Measurements from ENCODE around the gene CLK4.

CLK4 gene

DNA sequence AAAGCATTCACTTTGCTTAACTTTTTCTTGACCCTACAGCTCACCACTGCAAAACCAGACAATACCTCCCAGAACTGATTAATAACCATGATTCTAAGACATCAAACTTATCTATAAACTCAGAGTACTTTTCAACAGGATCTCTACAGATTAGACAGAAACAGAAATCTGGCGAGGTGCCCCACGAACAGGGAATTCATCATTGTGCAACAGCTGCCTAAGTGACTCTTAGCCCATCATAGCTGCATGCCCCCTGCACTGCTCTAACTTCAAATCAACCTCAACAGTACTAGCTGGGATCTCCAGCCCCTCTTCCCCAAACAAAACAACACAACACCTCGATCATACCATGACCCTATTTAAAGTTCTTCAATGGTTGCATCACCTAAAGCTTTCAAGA is 20.6 kb downstream of the CLK4 start:
- no peak overlapping the region for H3K4me3 ChIP-seq (ENCODE audit: control insufficient read depth, low read depth, low read length)
- TF ChIP-seq, protein P1, sequence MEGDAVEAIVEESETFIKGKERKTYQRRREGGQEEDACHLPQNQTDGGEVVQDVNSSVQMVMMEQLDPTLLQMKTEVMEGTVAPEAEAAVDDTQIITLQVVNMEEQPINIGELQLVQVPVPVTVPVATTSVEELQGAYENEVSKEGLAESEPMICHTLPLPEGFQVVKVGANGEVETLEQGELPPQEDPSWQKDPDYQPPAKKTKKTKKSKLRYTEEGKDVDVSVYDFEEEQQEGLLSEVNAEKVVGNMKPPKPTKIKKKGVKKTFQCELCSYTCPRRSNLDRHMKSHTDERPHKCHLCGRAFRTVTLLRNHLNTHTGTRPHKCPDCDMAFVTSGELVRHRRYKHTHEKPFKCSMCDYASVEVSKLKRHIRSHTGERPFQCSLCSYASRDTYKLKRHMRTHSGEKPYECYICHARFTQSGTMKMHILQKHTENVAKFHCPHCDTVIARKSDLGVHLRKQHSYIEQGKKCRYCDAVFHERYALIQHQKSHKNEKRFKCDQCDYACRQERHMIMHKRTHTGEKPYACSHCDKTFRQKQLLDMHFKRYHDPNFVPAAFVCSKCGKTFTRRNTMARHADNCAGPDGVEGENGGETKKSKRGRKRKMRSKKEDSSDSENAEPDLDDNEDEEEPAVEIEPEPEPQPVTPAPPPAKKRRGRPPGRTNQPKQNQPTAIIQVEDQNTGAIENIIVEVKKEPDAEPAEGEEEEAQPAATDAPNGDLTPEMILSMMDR (IDR thresholded peaks at IDR 0.05; ENCODE audit: control insufficient read depth, insufficient read depth, low read depth, low read length, missing control alignments), result no peak
- DNase-seq (ENCODE audit: low read depth), result no peak

DNA sequence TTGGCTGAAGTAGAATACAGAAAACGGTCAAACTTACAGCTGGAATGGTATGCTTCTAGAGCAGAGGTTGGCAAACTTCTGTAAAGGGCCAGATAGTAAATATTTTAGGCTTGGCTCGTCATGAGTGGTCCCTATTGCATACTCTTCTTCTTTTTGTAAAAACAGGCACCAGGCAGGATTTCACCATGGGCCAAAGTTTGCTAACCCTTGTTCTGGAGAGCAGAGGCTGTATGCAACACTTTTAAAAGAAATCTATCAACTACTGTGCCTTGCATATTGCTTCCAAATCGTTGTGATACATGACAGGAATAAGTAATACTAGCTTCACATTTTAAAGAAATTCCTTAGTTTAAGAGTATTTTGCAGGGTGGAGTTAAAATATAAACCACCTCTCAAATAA is 21.1 kb downstream of the CLK4 start:
- TF ChIP-seq, protein P1 (IDR thresholded peaks at IDR 0.05; ENCODE audit: control insufficient read depth, insufficient read depth, low read depth, low read length, missing control alignments), result no peak
- DNase-seq (ENCODE audit: low read depth), result no peak
- no peak overlapping the region for H3K4me3 ChIP-seq (ENCODE audit: control insufficient read depth, low read depth, low read length)

DNA sequence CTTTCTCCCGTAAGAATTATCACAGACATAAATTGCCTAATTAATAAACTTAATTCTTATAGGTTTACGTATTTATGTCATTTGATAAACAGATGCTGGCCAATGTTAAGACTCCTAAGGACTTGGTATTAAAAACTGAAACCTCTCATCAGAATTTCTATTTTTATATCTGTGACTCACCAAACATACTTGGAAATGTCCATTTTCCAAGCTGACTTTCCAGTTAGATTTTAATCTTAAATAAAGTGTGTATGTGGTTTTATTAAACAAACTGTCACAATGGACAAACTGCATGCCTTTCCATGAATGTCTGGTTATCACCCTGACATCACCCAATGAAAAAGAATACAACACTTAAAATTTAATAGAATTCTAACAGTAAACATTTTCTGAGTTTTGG is 24.1 kb downstream of the CLK4 start:
- DNase-seq (ENCODE audit: low read depth), result no peak
- TF ChIP-seq, protein P1 (IDR thresholded peaks at IDR 0.05; ENCODE audit: control insufficient read depth, insufficient read depth, low read depth, low read length, missing control alignments), result no peak
- H3K4me3 ChIP-seq (ENCODE audit: control insufficient read depth, low read depth, low read length), result no peak overlapping the region

DNA sequence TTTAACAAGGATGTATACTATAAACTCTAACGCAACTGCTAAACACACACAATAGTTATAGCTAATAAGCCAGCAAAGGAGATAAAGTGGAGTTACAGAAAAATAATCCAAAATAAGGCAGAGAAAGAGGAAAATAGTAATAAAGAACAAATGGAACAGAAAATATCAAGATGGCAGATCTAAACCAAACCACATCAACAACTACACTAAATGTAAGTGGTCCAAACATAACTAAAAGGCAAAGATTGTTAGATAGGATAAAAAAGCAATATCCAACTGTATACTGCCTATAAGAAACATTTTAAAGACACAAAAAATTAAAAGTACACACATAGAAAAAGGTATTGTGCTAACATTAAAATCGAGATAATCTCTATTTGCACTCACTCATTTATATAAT is 31.1 kb downstream of the CLK4 start:
- H3K4me3 ChIP-seq (ENCODE audit: control insufficient read depth, low read depth, low read length), result no peak overlapping the region
- TF ChIP-seq, protein P1 (IDR thresholded peaks at IDR 0.05; ENCODE audit: control insufficient read depth, insufficient read depth, low read depth, low read length, missing control alignments), result no peak
- DNase-seq (ENCODE audit: low read depth), result no peak

DNA sequence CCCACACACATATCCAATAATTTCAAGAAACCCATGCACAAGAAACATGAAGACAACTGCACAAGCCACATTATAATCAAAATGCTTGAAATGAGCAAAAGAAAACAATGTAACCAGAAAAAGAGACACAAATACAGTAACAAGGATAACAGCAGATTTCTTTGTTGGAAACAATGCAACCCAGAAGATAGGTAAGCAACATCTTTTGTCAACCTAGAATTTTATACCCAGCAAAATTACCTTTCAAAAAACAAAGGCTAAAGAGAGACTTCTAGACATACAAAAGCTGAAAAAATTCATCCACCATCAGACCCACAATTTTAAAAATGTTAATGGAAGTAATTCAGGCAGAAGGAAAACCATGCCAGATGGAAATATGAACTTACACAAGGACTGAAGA is 31.7 kb downstream of the CLK4 start:
- TF ChIP-seq, protein P1 (IDR thresholded peaks at IDR 0.05; ENCODE audit: control insufficient read depth, insufficient read depth, low read depth, low read length, missing control alignments), result no peak
- no peak overlapping the region for H3K4me3 ChIP-seq (ENCODE audit: control insufficient read depth, low read depth, low read length)
- DNase-seq (ENCODE audit: low read depth), result no peak

DNA sequence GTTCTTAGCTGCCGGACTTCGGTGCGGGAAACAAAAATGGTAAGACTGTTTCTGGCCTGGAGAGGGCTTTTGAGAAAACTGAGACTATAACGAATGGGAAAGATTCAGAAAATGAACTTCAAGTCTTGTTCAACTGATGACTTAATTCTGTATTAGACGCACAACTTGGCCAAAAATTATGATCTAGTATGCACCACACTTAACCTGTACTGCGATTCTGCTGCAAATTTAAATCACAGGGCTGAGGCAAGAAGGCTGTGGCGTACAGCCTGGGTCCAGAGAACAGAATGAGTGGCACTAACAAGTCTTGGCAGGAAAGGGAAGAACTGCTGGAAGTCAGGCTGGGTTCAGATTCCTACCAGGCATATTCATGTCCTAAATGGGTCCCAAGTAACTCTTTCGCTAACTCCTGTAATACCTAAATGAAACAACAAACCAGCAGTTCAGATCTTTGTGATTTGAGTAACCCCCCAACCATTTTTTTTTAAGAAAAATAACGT is 35.9 kb downstream of the CLK4 start:
- peak; percentile 11 for DNase-seq (ENCODE audit: low read depth)
- no peak overlapping the region for H3K4me3 ChIP-seq (ENCODE audit: control insufficient read depth, low read depth, low read length)
- TF ChIP-seq, protein P1 (IDR thresholded peaks at IDR 0.05; ENCODE audit: control insufficient read depth, insufficient read depth, low read depth, low read length, missing control alignments), result no peak
